GM12878 (cell line): ENCODE measurements around the gene GM2A. TPM values are rescaled to one million over a fixed set of nuclear protein-coding genes. Genes with fewer than 3 reads are reported as not detected.

ENCODE experiments used
- ATAC-seq: fragments of 200-7000 bp; cut with Tn5 transposase; 3 replicates; pipeline ENCODE4 v1.9.1; 2020; ENCODE audit warnings: mild to moderate bottlenecking, moderate library complexity
- BruUV-seq: library from RNA; stranded (reverse); fragments of 400-500 nt; replicated peaks from 2 replicates; lab custom pipeline; 2021; lab: Mats Ljungman, UMichigan
- CTCF ChIA-PET: fragments of 300-600 bp; sonication (Branson Sonifier 250); formaldehyde crosslinking; extraction: SDS; loops from one replicate; lab custom pipeline; 2021; ENCODE audit warnings: inconsistent platforms; lab: Yijun Ruan, JAX
- POLR2A ChIA-PET: fragments of 350-600 bp; formaldehyde crosslinking; extraction: SDS; loops from one replicate; lab custom pipeline; 2021; ENCODE audit warnings: inconsistent platforms; lab: Charles Lee
- RAD21 ChIA-PET: fragments of 300-600 bp; sonication (Branson Sonifier 250); formaldehyde crosslinking; loops from one replicate; lab custom pipeline; 2023; ENCODE audit warnings: antibody characterized with exemption; ENCODE audit not compliant: unreplicated experiment; lab: Charles Lee
- SMC1A ChIA-PET: fragments of 300-600 bp; sonication (Branson Sonifier 250); formaldehyde crosslinking; loops from one replicate; lab custom pipeline; 2023; ENCODE audit not compliant: unreplicated experiment, uncharacterized antibody; lab: Charles Lee
- DNase-seq: peaks from one replicate; pipeline ENCODE4 v3.0.0-alpha.2; 2011; ENCODE audit warnings: low read depth, low spot score
- FAIRE-seq: peaks from 3 replicates; lab custom pipeline; 2011; peaks lifted over from hg19 to GRCh38; lab: Jason Lieb, UNC
- H2AFZ ChIP-seq: 2 replicates; pipeline ENCODE4 v1.6.0; 2011; ENCODE audit warnings: low read depth, low read length, control low read depth; ENCODE audit not compliant: control insufficient read depth
- H3K27ac ChIP-seq: 2 replicates; pipeline ENCODE4 v1.5.1; 2011; ENCODE audit warnings: control low read depth; ENCODE audit not compliant: control insufficient read depth, insufficient read depth
- H3K27me3 ChIP-seq, 2 experiments: replicated peaks in 1 of 2; 2 replicates each; pipeline versions ENCODE4 v1.6.0 to v1.6.1; 2011; ENCODE audit warnings: low read length in 1 of 2; ENCODE audit not compliant: control insufficient read depth in 2 of 2, insufficient read depth in 2 of 2
- H3K36me3 ChIP-seq, 2 experiments: 2 replicates each; pipeline ENCODE4 v1.5.1; 2011; ENCODE audit warnings: low read length in 1 of 2; ENCODE audit not compliant: control insufficient read depth in 2 of 2, insufficient read depth in 2 of 2
- H3K4me1 ChIP-seq: 2 replicates; pipeline ENCODE4 v1.6.1; 2011; ENCODE audit warnings: mild to moderate bottlenecking, low read length, moderate library complexity, mixed read lengths; ENCODE audit not compliant: control insufficient read depth, insufficient read depth
- H3K4me2 ChIP-seq: 2 replicates; pipeline ENCODE4 v1.6.0; 2011; ENCODE audit warnings: control low read depth; ENCODE audit not compliant: control insufficient read depth, insufficient read depth
- H3K4me3 ChIP-seq: fragments of 200-600 bp; sonication (generic); 2 replicates; pipeline ENCODE4 v1.5.1; 2016
- H3K79me2 ChIP-seq: 2 replicates; pipeline ENCODE4 v1.6.0; 2011; ENCODE audit warnings: low read length; ENCODE audit not compliant: control insufficient read depth, insufficient read depth
- H3K9ac ChIP-seq: 2 replicates; pipeline ENCODE4 v1.8.0; 2011; ENCODE audit warnings: low read length, control low read depth, mixed read lengths; ENCODE audit not compliant: control insufficient read depth, insufficient read depth
- H3K9me3 ChIP-seq: replicated peaks from 3 replicates; pipeline ENCODE4 v1.5.1; 2011; ENCODE audit warnings: mild to moderate bottlenecking, low read length; ENCODE audit not compliant: control insufficient read depth, insufficient read depth
- H4K20me1 ChIP-seq: 2 replicates; pipeline ENCODE4 v1.6.0; 2011; ENCODE audit not compliant: control insufficient read depth, insufficient read depth
- EED ChIP-seq: sonication (generic); IDR thresholded peaks from 2 replicates; pipeline ENCODE4 v1.6.1; 2016; ENCODE audit warnings: antibody characterized with exemption, low read depth
- ETV6 ChIP-seq, 2 experiments: fragments of 450-650 bp in 1 of 2; IDR thresholded peaks in 1 of 2; conservative IDR thresholded peaks in 1 of 2; 2 replicates each; pipeline ENCODE4 v1.6.1; 2014; ENCODE audit warnings: antibody characterized with exemption in 1 of 2, borderline replicate concordance in 1 of 2, low read depth in 1 of 2, mild to moderate bottlenecking in 1 of 2, moderate library complexity in 1 of 2
- PAX8 ChIP-seq: fragments of 450-650 bp; IDR thresholded peaks from 2 replicates; pipeline ENCODE4 v1.6.1; 2017; ENCODE audit warnings: mild to moderate bottlenecking, moderate library complexity
- RELA ChIP-seq: fragments of 450-650 bp; IDR thresholded peaks from 2 replicates; pipeline ENCODE4 v1.8.0; 2014; ENCODE audit warnings: borderline replicate concordance; ENCODE audit not compliant: partially characterized antibody
- REST ChIP-seq: IDR thresholded peaks from 2 replicates; pipeline ENCODE4 v1.6.1; 2012; ENCODE audit warnings: mild to moderate bottlenecking, low read depth, low read length
- SIX5 ChIP-seq: IDR thresholded peaks from 2 replicates; pipeline ENCODE4 v1.6.1; 2011; ENCODE audit warnings: mild to moderate bottlenecking, low read depth, low read length, moderate library complexity; ENCODE audit not compliant: severe bottlenecking
- SKIL ChIP-seq: fragments of 450-650 bp; IDR thresholded peaks from 2 replicates; pipeline ENCODE4 v1.6.1; 2017; ENCODE audit warnings: mild to moderate bottlenecking, low read depth, inconsistent platforms; ENCODE audit not compliant: poor library complexity, severe bottlenecking
- SREBF2 ChIP-seq: IDR thresholded peaks from 2 replicates; pipeline ENCODE4 v1.6.1; 2012; ENCODE audit warnings: mild to moderate bottlenecking, low read length
- SUZ12 ChIP-seq: fragments of 200-600 bp; sonication (generic); IDR thresholded peaks from one replicate; pipeline ENCODE4 v1.6.1; 2018; ENCODE audit warnings: antibody characterized with exemption, mild to moderate bottlenecking; ENCODE audit not compliant: unreplicated experiment
- TCF7 ChIP-seq: IDR thresholded peaks from 2 replicates; pipeline ENCODE4 v1.6.1; 2014; ENCODE audit warnings: antibody characterized with exemption, borderline replicate concordance
- WRNIP1 ChIP-seq: IDR thresholded peaks from 2 replicates; pipeline ENCODE4 v1.6.1; 2011; ENCODE audit warnings: low read depth, low read length, improper control_type of control experiment, borderline replicate concordance
- WGBS: methylation state at CpG from one replicate; pipeline ENCODE4 v1.1.6; 2016; ENCODE audit warnings: low lambda C conversion rate; ENCODE audit not compliant: insufficient replicate concordance, insufficient coverage; ENCODE audit errors: missing lambda C conversion rate; 5-methylcytosine and 5-hydroxymethylcytosine counted together
- in situ Hi-C: fragments of 300-500 bp; cut with MboI; formaldehyde crosslinking; loops from 9 replicates; pipeline ENCODE4 v1.14.3; 2018; ENCODE audit warnings: mixed read lengths
- intact Hi-C: fragments of 100-400 bp; cut with micrococcal nuclease; formaldehyde crosslinking; loops from one replicate; pipeline ENCODE4 v1.14.2; 2022; ENCODE audit not compliant: unreplicated experiment
- polyA plus RNA-seq, 11 experiments: library from polyadenylated mRNA; depleted of rRNA in 4 of 11; unstranded in 6 of 11; stranded (reverse) in 5 of 11; fragments of >200 nt; fragmentation: Nextera tagmentation in 4 of 11; fragmentation: Illumina TruSeq in 1 of 11; extraction: Ambion mirVana in 4 of 11; extraction: Trizol in 1 of 11; gene quantifications; 1 replicate in 1 of 11; 2 replicates in 10 of 11; pipeline versions ENCODE4 v1.2.1 to v1.2.3, GENCODE V29; 2011 to 2016; ENCODE audit warnings: inconsistent platforms in 2 of 11, missing spikeins in 2 of 11, low read depth in 1 of 11
- total RNA-seq, 4 experiments: library from RNA; depleted of rRNA in 3 of 4; stranded (reverse); fragments of >200 nt in 3 of 4; fragmentation: Illumina TruSeq in 1 of 4; extraction: Trizol in 1 of 4; gene quantifications; 2 replicates each; pipeline versions ENCODE4 v1.2.1 to v1.2.3, GENCODE V29; 2013 to 2021
- TF ChIP-seq, protein P1 (sequence below): fragments of 450-650 bp; IDR thresholded peaks from 2 replicates; pipeline ENCODE4 v1.6.1; 2018; ENCODE audit warnings: mild to moderate bottlenecking, low read depth, moderate library complexity; ENCODE audit not compliant: partially characterized antibody

Gene GM2A
- total and polyA plus RNA-seq, 10 of the 15 experiments (the other 5 are each of a cell fraction or from before 2014, with no cell fraction given): 33.6 to 106 (median 68.2) TPM

GRCh38 chr5:151315998-151316597 is 63.1 kb downstream of the GM2A start (continued):
- TF ChIP-seq, protein P1, sequence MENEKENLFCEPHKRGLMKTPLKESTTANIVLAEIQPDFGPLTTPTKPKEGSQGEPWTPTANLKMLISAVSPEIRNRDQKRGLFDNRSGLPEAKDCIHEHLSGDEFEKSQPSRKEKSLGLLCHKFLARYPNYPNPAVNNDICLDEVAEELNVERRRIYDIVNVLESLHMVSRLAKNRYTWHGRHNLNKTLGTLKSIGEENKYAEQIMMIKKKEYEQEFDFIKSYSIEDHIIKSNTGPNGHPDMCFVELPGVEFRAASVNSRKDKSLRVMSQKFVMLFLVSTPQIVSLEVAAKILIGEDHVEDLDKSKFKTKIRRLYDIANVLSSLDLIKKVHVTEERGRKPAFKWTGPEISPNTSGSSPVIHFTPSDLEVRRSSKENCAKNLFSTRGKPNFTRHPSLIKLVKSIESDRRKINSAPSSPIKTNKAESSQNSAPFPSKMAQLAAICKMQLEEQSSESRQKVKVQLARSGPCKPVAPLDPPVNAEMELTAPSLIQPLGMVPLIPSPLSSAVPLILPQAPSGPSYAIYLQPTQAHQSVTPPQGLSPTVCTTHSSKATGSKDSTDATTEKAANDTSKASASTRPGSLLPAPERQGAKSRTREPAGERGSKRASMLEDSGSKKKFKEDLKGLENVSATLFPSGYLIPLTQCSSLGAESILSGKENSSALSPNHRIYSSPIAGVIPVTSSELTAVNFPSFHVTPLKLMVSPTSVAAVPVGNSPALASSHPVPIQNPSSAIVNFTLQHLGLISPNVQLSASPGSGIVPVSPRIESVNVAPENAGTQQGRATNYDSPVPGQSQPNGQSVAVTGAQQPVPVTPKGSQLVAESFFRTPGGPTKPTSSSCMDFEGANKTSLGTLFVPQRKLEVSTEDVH: no peak
- no peak for TF ChIP-seq SUZ12

DNA sequence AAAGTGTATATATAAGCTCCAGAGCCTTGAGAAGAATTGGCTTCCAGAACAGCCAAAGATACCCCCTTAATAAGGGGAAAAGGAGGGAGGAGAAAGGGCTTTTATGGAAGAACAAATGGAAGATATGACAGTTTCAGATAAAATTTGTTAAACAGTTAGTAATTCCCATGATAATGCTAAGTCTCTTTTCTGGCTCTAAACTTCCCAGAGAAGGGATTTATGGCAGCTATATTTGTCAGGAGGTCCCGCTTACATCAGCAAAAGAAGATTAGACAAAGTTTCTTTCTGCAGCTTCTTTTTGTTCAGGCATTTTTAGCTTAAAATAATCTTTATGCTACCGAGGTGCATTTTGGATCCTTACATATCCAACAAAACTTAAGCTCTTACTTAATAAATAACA is 64.9 kb downstream of the GM2A start:
- no peaks in the 10 kb centered on the region; a peak in 1 of 4 replicates for H3K27me3 ChIP-seq
- 40% methylated on average over 2 of the region's 2 CpGs for WGBS
- ATAC-seq (no peak), FAIRE-seq (no peak), DNase-seq (no peak)
- H3K36me3 ChIP-seq: no peaks in the 10 kb centered on the region
- H3K79me2 ChIP-seq: no peaks in the 10 kb centered on the region
- H3K9me3 ChIP-seq: no peaks in the 10 kb centered on the region
- no TSS peak for BruUV-seq
- H3K4me3 ChIP-seq: no peak overlapping the region
- ChIA-PET RAD21 (interaction anchor here (0.7 to 2.5 kb wide), 8 partner anchors 35 to 648 kb away, joined by 3 to 5 read pairs (median 4); no protein-coding TSS in a partner anchor), POLR2A (interaction anchor here (1.3 kb wide), 1 partner anchor 17 kb away, joined by 3 read pairs; no protein-coding TSS in a partner anchor), CTCF (interaction anchor here (0.5 to 3.8 kb wide), 13 partner anchors 18 to 516 kb away, joined by 3 to 41 read pairs (median 5); no protein-coding TSS in a partner anchor), SMC1A (interaction anchor here (1.0 to 1.7 kb wide), 11 partner anchors 8 to 268 kb away, joined by 3 to 6 read pairs (median 3); no protein-coding TSS in a partner anchor)
- no peak overlapping the region for H2AFZ ChIP-seq
- no peaks in the 10 kb centered on the region for H3K4me1 ChIP-seq
- no peak overlapping the region for H3K4me2 ChIP-seq
- intact Hi-C loops (loop anchor here (5.0 to 10.0 kb wide), 6 partner anchors 151 to 513 kb away; no protein-coding TSS in a partner anchor), in situ Hi-C loops (no loop called here)
- no peaks in the 10 kb centered on the region for H4K20me1 ChIP-seq
- no peak overlapping the region for H3K27ac ChIP-seq
- H3K9ac ChIP-seq: no peak overlapping the region
- TF ChIP-seq SKIL: no peak
- TF ChIP-seq TCF7: no peak
- TF ChIP-seq PAX8: no peak
- TF ChIP-seq SREBF2: no peak
- no peak for TF ChIP-seq ETV6 (conservative IDR thresholded peaks at IDR 0.05 in 1 of 2, IDR thresholded peaks at IDR 0.05 in 1 of 2; ENCODE audit: borderline replicate concordance in 1 of 2, low read depth in 1 of 2)
- TF ChIP-seq EED: no peak
- TF ChIP-seq REST: no peak
- no peak for TF ChIP-seq RELA
- no peak for TF ChIP-seq SIX5
- TF ChIP-seq WRNIP1: no peak
